Testis (tissue), 2 donors: Measurements from ENCODE around the gene MUC5AC.
"Not testable (repeated sequence)": the region's sequence is repeated elsewhere in the genome, so short reads cannot be mapped to it uniquely, and the experiment has no call there.

Source experiments
- POLR2A ChIP-seq: fragments of 450-650 bp; IDR thresholded peaks from one replicate; pipeline ENCODE4 v1.6.1; 2017; ENCODE audit warnings: antibody characterized with exemption, mild to moderate bottlenecking, moderate library complexity
- TF ChIP-seq, protein P1 (sequence below), 3 experiments: fragments of 450-650 bp in 2 of 3; fragments of 200-600 bp in 1 of 3; sonication (generic) in 1 of 3; IDR thresholded peaks; one replicate each; pipeline ENCODE4 v1.5.1; 2016 to 2019; ENCODE audit warnings: antibody characterized with exemption in 3 of 3, mild to moderate bottlenecking in 2 of 3, moderate library complexity in 1 of 3

DNA sequence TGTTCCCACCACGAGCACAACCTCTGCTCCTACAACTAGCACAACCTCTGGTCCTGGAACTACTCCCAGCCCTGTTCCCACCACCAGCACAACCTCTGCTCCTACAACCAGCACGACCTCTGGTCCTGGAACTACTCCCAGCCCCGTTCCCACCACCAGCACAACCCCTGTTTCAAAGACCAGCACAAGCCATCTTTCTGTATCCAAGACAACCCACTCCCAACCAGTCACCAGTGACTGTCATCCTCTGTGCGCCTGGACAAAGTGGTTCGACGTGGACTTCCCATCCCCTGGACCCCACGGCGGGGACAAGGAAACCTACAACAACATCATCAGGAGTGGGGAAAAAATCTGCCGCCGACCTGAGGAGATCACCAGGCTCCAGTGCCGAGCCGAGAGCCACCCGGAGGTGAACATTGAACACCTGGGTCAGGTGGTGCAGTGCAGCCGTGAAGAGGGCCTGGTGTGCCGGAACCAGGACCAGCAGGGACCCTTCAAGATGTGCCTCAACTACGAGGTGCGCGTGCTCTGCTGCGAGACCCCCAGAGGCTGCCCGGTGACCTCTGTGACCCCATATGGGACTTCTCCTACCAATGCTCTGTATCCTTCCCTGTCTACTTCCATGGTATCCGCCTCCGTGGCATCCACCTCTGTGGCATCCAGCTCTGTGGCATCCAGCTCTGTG is 34.2 kb downstream of the MUC5AC start:
- TF ChIP-seq, protein P1, sequence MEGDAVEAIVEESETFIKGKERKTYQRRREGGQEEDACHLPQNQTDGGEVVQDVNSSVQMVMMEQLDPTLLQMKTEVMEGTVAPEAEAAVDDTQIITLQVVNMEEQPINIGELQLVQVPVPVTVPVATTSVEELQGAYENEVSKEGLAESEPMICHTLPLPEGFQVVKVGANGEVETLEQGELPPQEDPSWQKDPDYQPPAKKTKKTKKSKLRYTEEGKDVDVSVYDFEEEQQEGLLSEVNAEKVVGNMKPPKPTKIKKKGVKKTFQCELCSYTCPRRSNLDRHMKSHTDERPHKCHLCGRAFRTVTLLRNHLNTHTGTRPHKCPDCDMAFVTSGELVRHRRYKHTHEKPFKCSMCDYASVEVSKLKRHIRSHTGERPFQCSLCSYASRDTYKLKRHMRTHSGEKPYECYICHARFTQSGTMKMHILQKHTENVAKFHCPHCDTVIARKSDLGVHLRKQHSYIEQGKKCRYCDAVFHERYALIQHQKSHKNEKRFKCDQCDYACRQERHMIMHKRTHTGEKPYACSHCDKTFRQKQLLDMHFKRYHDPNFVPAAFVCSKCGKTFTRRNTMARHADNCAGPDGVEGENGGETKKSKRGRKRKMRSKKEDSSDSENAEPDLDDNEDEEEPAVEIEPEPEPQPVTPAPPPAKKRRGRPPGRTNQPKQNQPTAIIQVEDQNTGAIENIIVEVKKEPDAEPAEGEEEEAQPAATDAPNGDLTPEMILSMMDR (IDR thresholded peaks at IDR 0.05) = not testable (repeated sequence)
- TF ChIP-seq POLR2A = not testable (repeated sequence)
